Keratinocyte (primary cell): Measurements from ENCODE around the gene CD28. TPM values are rescaled to one million over a fixed set of nuclear protein-coding genes. Genes with fewer than 3 reads are reported as not detected.

Experiments
- DNase-seq: peaks from one replicate; pipeline ENCODE4 v3.0.0-alpha.2; 2011; ENCODE audit warnings: low read depth, missing footprints, low spot score
- FAIRE-seq: peaks from 2 replicates; lab custom pipeline; 2011; peaks lifted over from hg19 to GRCh38; lab: Jason Lieb, UNC
- H2AFZ ChIP-seq: 2 replicates; pipeline ENCODE4 v1.6.0; 2012; ENCODE audit warnings: low read length, control low read depth, inconsistent platforms; ENCODE audit not compliant: control insufficient read depth
- H3K27ac ChIP-seq: 2 replicates; pipeline ENCODE4 v1.5.1; 2011; ENCODE audit warnings: low read length; ENCODE audit not compliant: control insufficient read depth, insufficient read depth
- H3K27me3 ChIP-seq: 3 replicates; pipeline ENCODE4 v1.6.0; 2011; ENCODE audit warnings: low read length; ENCODE audit not compliant: control insufficient read depth, insufficient read depth; ENCODE audit errors: extremely low read depth
- H3K36me3 ChIP-seq, 2 experiments: 2 replicates in 1 of 2; 3 replicates in 1 of 2; pipeline ENCODE4 v1.5.1; 2011; ENCODE audit warnings: low read length in 2 of 2, mild to moderate bottlenecking in 1 of 2; ENCODE audit not compliant: control insufficient read depth in 2 of 2, insufficient read depth in 2 of 2; ENCODE audit errors: extremely low read depth in 1 of 2
- H3K4me1 ChIP-seq: 3 replicates; pipeline ENCODE4 v1.5.1; 2011; ENCODE audit warnings: low read length; ENCODE audit not compliant: control insufficient read depth, insufficient read depth; ENCODE audit errors: extremely low read depth
- H3K4me2 ChIP-seq: 3 replicates; pipeline ENCODE4 v1.6.0; 2011; ENCODE audit warnings: low read depth, low read length; ENCODE audit not compliant: control insufficient read depth, insufficient read depth; ENCODE audit errors: extremely low read depth
- H3K4me3 ChIP-seq, 3 experiments: fragments of 200-600 bp in 1 of 3; sonication (generic) in 1 of 3; 2 replicates in 2 of 3; 3 replicates in 1 of 3; pipeline ENCODE4 v1.5.1; 2011 to 2016; ENCODE audit warnings: low read length in 3 of 3, mild to moderate bottlenecking in 3 of 3, control low read depth in 2 of 3, inconsistent platforms in 1 of 3, low read depth in 1 of 3, mixed read lengths in 1 of 3, mixed run types in 1 of 3, moderate library complexity in 1 of 3; ENCODE audit not compliant: control insufficient read depth in 2 of 3, insufficient read depth in 2 of 3; ENCODE audit errors: extremely low read depth in 1 of 3
- H3K79me2 ChIP-seq: 2 replicates; pipeline ENCODE4 v1.6.0; 2012; ENCODE audit warnings: low read length; ENCODE audit not compliant: control insufficient read depth, insufficient read depth
- H3K9ac ChIP-seq: 3 replicates; pipeline ENCODE4 v1.6.0; 2011; ENCODE audit warnings: low read length; ENCODE audit not compliant: control insufficient read depth, insufficient read depth; ENCODE audit errors: extremely low read depth
- H3K9me1 ChIP-seq: 3 replicates; pipeline ENCODE4 v1.6.0; 2011; ENCODE audit warnings: low read length; ENCODE audit not compliant: control insufficient read depth, insufficient read depth; ENCODE audit errors: extremely low read depth
- H3K9me3 ChIP-seq: 2 replicates; pipeline ENCODE4 v1.5.1; 2012; ENCODE audit warnings: low read depth, low read length; ENCODE audit not compliant: control insufficient read depth
- H4K20me1 ChIP-seq: 3 replicates; pipeline ENCODE4 v1.6.0; 2011; ENCODE audit warnings: low read length; ENCODE audit not compliant: control insufficient read depth, insufficient read depth; ENCODE audit errors: extremely low read depth
- CTCF ChIP-seq, 3 experiments: IDR thresholded peaks in 1 of 3; conservative IDR thresholded peaks in 1 of 3; optimal IDR thresholded peaks in 1 of 3; 2 replicates in 2 of 3; 3 replicates in 1 of 3; pipeline versions ENCODE3 to v1.5.1; 2011; ENCODE audit warnings: low read length in 3 of 3, mild to moderate bottlenecking in 3 of 3, moderate library complexity in 2 of 3, control low read depth in 1 of 3, inconsistent platforms in 1 of 3; ENCODE audit not compliant: insufficient read depth in 2 of 3; ENCODE audit errors: extremely low read depth in 1 of 3
- EZH2 ChIP-seq: IDR thresholded peaks from one replicate; pipeline ENCODE4 v1.6.1; 2012; ENCODE audit warnings: inconsistent platforms, mild to moderate bottlenecking, low read length, moderate library complexity
- dilution Hi-C: fragments of 300-500 bp; cut with MboI; formaldehyde crosslinking; loops from one replicate; pipeline ENCODE4 v1.7.0; 2020; ENCODE audit warnings: low sequenced_read_pairs; ENCODE audit not compliant: extremely low pct_ligation_motif_present
- polyA plus RNA-seq, 5 experiments: library from polyadenylated mRNA; depleted of rRNA in 3 of 5; stranded (reverse) in 3 of 5; stranded (forward) in 1 of 5; unstranded in 1 of 5; fragments of >200 nt; gene quantifications; 1 replicate in 1 of 5; 2 replicates in 3 of 5; 3 replicates in 1 of 5; pipeline versions ENCODE4 v1.2.1 to v1.2.3, GENCODE V29; 2011 to 2012; ENCODE audit warnings: missing spikeins in 2 of 5, low read depth in 1 of 5, low replicate concordance in 1 of 5

Gene CD28
- polyA plus RNA-seq, 1 donor (not counting 4 experiments of a cell fraction or from before 2014, with no cell fraction given) = 0.01 TPM

GRCh38 chr2:203715744-203716143 is 9.3 kb downstream of the CD28 start:
- Histone ChIP-seq H3K27ac (no peak overlapping the region), H4K20me1 (no peaks in the 10 kb centered on the region), H3K4me2 (no peak overlapping the region), H3K27me3 (no peaks in the 10 kb centered on the region), H3K36me3 (no peaks in the 10 kb centered on the region), H3K4me1 (no peaks in the 10 kb centered on the region), H2AFZ (no peak overlapping the region), H3K79me2 (no peaks in the 10 kb centered on the region), H3K9me3 (no peaks in the 10 kb centered on the region), H3K9ac (no peak overlapping the region), H3K9me1 (no peaks in the 10 kb centered on the region), H3K4me3 (no peak overlapping the region)
- FAIRE-seq (no peak), DNase-seq (no peak)
- dilution Hi-C loops = no loop called here
- TF ChIP-seq EZH2 (no peak), CTCF (optimal IDR thresholded peaks at IDR 0.05 in 1 of 3, IDR thresholded peaks at IDR 0.05 in 1 of 3, conservative IDR thresholded peaks at IDR 0.05 in 1 of 3; ENCODE audit: extremely low read depth in 1 of 3, insufficient read depth in 2 of 3, low read length in 3 of 3) (no peak)

GRCh38 chr2:203718087-203718486 is 11.6 kb downstream of the CD28 start:
- H3K36me3 ChIP-seq = no peaks in the 10 kb centered on the region
- no peaks in the 10 kb centered on the region for H3K27me3 ChIP-seq
- H3K4me3 ChIP-seq = no peak overlapping the region
- no peaks in the 10 kb centered on the region for H3K79me2 ChIP-seq
- no peak overlapping the region for H2AFZ ChIP-seq
- dilution Hi-C loops = no loop called here
- H3K9ac ChIP-seq = no peak overlapping the region
- DNase-seq = no peak
- FAIRE-seq = no peak
- no peak overlapping the region for H3K4me2 ChIP-seq
- no peaks in the 10 kb centered on the region for H4K20me1 ChIP-seq
- H3K4me1 ChIP-seq = no peaks in the 10 kb centered on the region
- no peaks in the 10 kb centered on the region for H3K9me3 ChIP-seq
- no peak overlapping the region for H3K27ac ChIP-seq
- H3K9me1 ChIP-seq = no peaks in the 10 kb centered on the region
- TF ChIP-seq EZH2 (no peak), CTCF (optimal IDR thresholded peaks at IDR 0.05 in 1 of 3, IDR thresholded peaks at IDR 0.05 in 1 of 3, conservative IDR thresholded peaks at IDR 0.05 in 1 of 3; ENCODE audit: extremely low read depth in 1 of 3, insufficient read depth in 2 of 3, low read length in 3 of 3) (no peak)
